Uterus (tissue), 4 donors: Measurements from ENCODE around the gene MTMR12. TPM values are rescaled to one million over a fixed set of nuclear protein-coding genes. Genes with fewer than 3 reads are reported as not detected.

Source experiments
- DNase-seq, 2 donors: peaks; one replicate each; pipeline ENCODE4 v3.0.0-alpha.2; 2019 to 2020
- H3K27ac ChIP-seq, 2 donors: fragments of 200-600 bp; sonication (generic); 1 replicate in 1 of 2; 2 replicates in 1 of 2; pipeline ENCODE4 v1.5.1; 2016 to 2018
- H3K27me3 ChIP-seq, 2 donors: fragments of 200-600 bp; sonication (generic); one replicate each; pipeline ENCODE4 v1.5.1; 2018 to 2019; ENCODE audit warnings: control low read depth in 1 of 2
- H3K36me3 ChIP-seq, 2 donors: fragments of 200-600 bp; sonication (generic); one replicate each; pipeline ENCODE4 v1.5.1; 2019; ENCODE audit warnings: control low read depth in 1 of 2
- H3K4me1 ChIP-seq, 2 donors: fragments of 200-600 bp; sonication (generic); one replicate each; pipeline ENCODE4 v1.5.1; 2018 to 2019; ENCODE audit warnings: control low read depth in 1 of 2
- H3K4me3 ChIP-seq, 2 donors: fragments of 200-600 bp; sonication (generic); 1 replicate in 1 of 2; 2 replicates in 1 of 2; pipeline ENCODE4 v1.5.1; 2018 to 2019; ENCODE audit warnings: mild to moderate bottlenecking in 1 of 2
- H3K9me3 ChIP-seq, 2 donors: fragments of 200-600 bp; sonication (generic); one replicate each; pipeline ENCODE4 v1.5.1; 2019; ENCODE audit warnings: control low read depth in 1 of 2
- CTCF ChIP-seq, 4 experiments: fragments of 200-600 bp in 2 of 4; fragments of 450-650 bp in 2 of 4; sonication (generic) in 2 of 4; IDR thresholded peaks; one replicate each; pipeline ENCODE4 v1.5.1; 2016 to 2019; ENCODE audit warnings: antibody characterized with exemption in 4 of 4, mild to moderate bottlenecking in 2 of 4, moderate library complexity in 1 of 4
- POLR2A ChIP-seq, 2 donors: fragments of 450-650 bp; IDR thresholded peaks; one replicate each; pipeline ENCODE4 v1.6.1; 2016; ENCODE audit warnings: antibody characterized with exemption in 2 of 2, mild to moderate bottlenecking in 1 of 2, moderate library complexity in 1 of 2
- intact Hi-C: fragments of 100-400 bp; cut with DNase I; formaldehyde crosslinking; loops from one replicate; pipeline ENCODE4 v1.15.1; 2023; ENCODE audit warnings: low total_unique reads
- total RNA-seq, 4 donors: library from RNA; depleted of rRNA in 3 of 4; stranded (reverse); fragments of >200 nt in 3 of 4; gene quantifications; one replicate each; pipeline versions ENCODE4 v1.1.0 to v1.2.4, GENCODE V29; 2014 to 2023
- donor health status: DM: yes; HTN: yes; CAD: no.

The MTMR12 gene
- total RNA-seq, 4 donors from 2014 or later: 37.6 to 96.6 (median 54.6) TPM

GRCh38 chr5:32342656-32343055 is 29.9 kb upstream of the MTMR12 start:
- Histone ChIP-seq H3K27ac (no peak overlapping the region), H3K27me3 (no peaks in the 10 kb centered on the region), H3K4me3 (no peak overlapping the region), H3K4me1 (no peaks in the 10 kb centered on the region), H3K36me3 (no peaks in the 10 kb centered on the region), H3K9me3 (no peaks in the 10 kb centered on the region)
- no peak for TF ChIP-seq CTCF (IDR thresholded peaks at IDR 0.05)
- no peak for DNase-seq
- intact Hi-C loops: no loop called here

- DNase-seq: no peak
- H3K4me1 ChIP-seq: no peaks in the 10 kb centered on the region
- H3K27ac ChIP-seq: no peak overlapping the region
- no peak for TF ChIP-seq CTCF (IDR thresholded peaks at IDR 0.05)
- no peak for TF ChIP-seq POLR2A (IDR thresholded peaks at IDR 0.05)
- H3K4me3 ChIP-seq: no peak overlapping the region
- no peaks in the 10 kb centered on the region for H3K36me3 ChIP-seq
- H3K9me3 ChIP-seq: no peaks in the 10 kb centered on the region
- H3K27me3 ChIP-seq: no peaks in the 10 kb centered on the region
- intact Hi-C loops: no loop called here
Measured at GRCh38 chr5:32339878-32340277, 27.1 kb upstream of the MTMR12 start.

GRCh38 chr5:32339198-32339597 is 26.5 kb upstream of the MTMR12 start:
- Histone ChIP-seq H3K36me3 (no peaks in the 10 kb centered on the region), H3K4me1 (no peaks in the 10 kb centered on the region), H3K4me3 (no peak overlapping the region), H3K27me3 (no peaks in the 10 kb centered on the region), H3K27ac (no peak overlapping the region), H3K9me3 (no peaks in the 10 kb centered on the region)
- TF ChIP-seq POLR2A (IDR thresholded peaks at IDR 0.05) (no peak), CTCF (IDR thresholded peaks at IDR 0.05) (no peak)
- intact Hi-C loops: no loop called here
- no peak for DNase-seq

- TF ChIP-seq POLR2A (IDR thresholded peaks at IDR 0.05) (no peak), CTCF (IDR thresholded peaks at IDR 0.05) (no peak)
- Histone ChIP-seq H3K9me3 (no peaks in the 10 kb centered on the region), H3K27me3 (no peaks in the 10 kb centered on the region), H3K4me3 (no peak overlapping the region), H3K36me3 (no peaks in the 10 kb centered on the region), H3K4me1 (no peaks in the 10 kb centered on the region), H3K27ac (no peak overlapping the region)
- intact Hi-C loops: no loop called here
- DNase-seq: no peak
Measured at GRCh38 chr5:32332966-32333365, 20.2 kb upstream of the MTMR12 start.

GRCh38 chr5:32332361-32332760 is 19.6 kb upstream of the MTMR12 start:
- Histone ChIP-seq H3K4me3 (no peak overlapping the region), H3K4me1 (no peaks in the 10 kb centered on the region), H3K27ac (no peak overlapping the region), H3K36me3 (no peaks in the 10 kb centered on the region), H3K9me3 (no peaks in the 10 kb centered on the region), H3K27me3 (no peaks in the 10 kb centered on the region)
- intact Hi-C loops: no loop called here
- no peak for DNase-seq
- TF ChIP-seq CTCF (IDR thresholded peaks at IDR 0.05) (no peak), POLR2A (IDR thresholded peaks at IDR 0.05) (no peak)
